Activated CD4-positive, alpha-beta T cell treated with anti-CD3 and anti-CD28 coated beads for 36 hours (primary cell): ENCODE data around the gene ADA. TPM values are rescaled to one million over a fixed set of nuclear protein-coding genes. Genes with fewer than 3 reads are reported as not detected.

ENCODE experiments used
- ATAC-seq: fragments of 200-7000 bp; cut with Tn5 transposase; one replicate; pipeline ENCODE4 v1.10.0; 2021; ENCODE audit warnings: mild to moderate bottlenecking, moderate library complexity
- CTCF ChIA-PET: fragments of 350-600 bp; sonication (Branson Sonifier 250); formaldehyde crosslinking; loops from one replicate; lab custom pipeline; 2021; ENCODE audit warnings: antibody characterized with exemption; lab: Charles Lee
- POLR2A ChIA-PET: fragments of 350-600 bp; sonication (Branson Sonifier 250); formaldehyde crosslinking; loops from one replicate; lab custom pipeline; 2021; ENCODE audit warnings: antibody characterized with exemption, inconsistent platforms; lab: Charles Lee
- DNase-seq: peaks from one replicate; pipeline ENCODE4 v3.0.0-alpha.2; 2020
- H3K27ac Mint-ChIP-seq: one replicate; pipeline ENCODE4 v1.8.0; 2021; ENCODE audit warnings: mixed read lengths
- H3K27me3 Mint-ChIP-seq: one replicate; pipeline ENCODE4 v1.8.0; 2021; ENCODE audit warnings: mixed read lengths
- H3K36me3 Mint-ChIP-seq: one replicate; pipeline ENCODE4 v1.8.0; 2021; ENCODE audit warnings: low read depth, mixed read lengths
- H3K4me1 Mint-ChIP-seq: one replicate; pipeline ENCODE4 v1.8.0; 2021; ENCODE audit warnings: mixed read lengths
- H3K4me3 Mint-ChIP-seq: one replicate; pipeline ENCODE4 v1.8.0; 2021; ENCODE audit warnings: mild to moderate bottlenecking, moderate library complexity, mixed read lengths
- H3K9me3 Mint-ChIP-seq: one replicate; pipeline ENCODE4 v1.8.0; 2021; ENCODE audit warnings: low read depth, mixed read lengths
- intact Hi-C, 2 experiments: fragments of 100-400 bp; cut with DNase I in 1 of 2; cut with micrococcal nuclease in 1 of 2; formaldehyde crosslinking; loops; one replicate each; pipeline versions ENCODE4 v1.14.2 to v1.15.1; 2022 to 2024; cut with DNase I, micrococcal nuclease
- total RNA-seq, 2 experiments: library from RNA; stranded (reverse); gene quantifications; one replicate each; pipeline ENCODE4 v1.2.3, GENCODE V29; 2021

ADA gene
- total RNA-seq, 2 experiments from 2014 or later, result 33.8 to 37.8 TPM

- Mint-ChIP-seq H3K4me1 (peaks cover 79% of the 10 kb centered on the region), H3K36me3 (peaks cover 6% of the 10 kb centered on the region), H3K27me3 (no peaks in the 10 kb centered on the region), H3K9me3 (no peaks in the 10 kb centered on the region), H3K4me3 (peak overlapping the region; percentile 44), H3K27ac (peak overlapping the region; percentile 89)
- ChIA-PET POLR2A (interaction anchor here (0.6 kb wide), 1 partner anchor 169 kb away, joined by 4 read pairs; no protein-coding TSS in a partner anchor), CTCF (interaction anchor here (0.6 kb wide), 1 partner anchor 309 kb away, joined by 3 read pairs; no protein-coding TSS in a partner anchor)
- ATAC-seq (peak; percentile 64), DNase-seq (peak; percentile 64)
- intact Hi-C loops, result no loop called here
Observed at GRCh38 chr20:44644667-44645131, 6.8 kb downstream of the ADA start.

- Mint-ChIP-seq H3K36me3 (peaks cover 4% of the 10 kb centered on the region), H3K4me3 (peak overlapping the region; percentile 44), H3K27ac (peak overlapping the region; percentile 89), H3K27me3 (no peaks in the 10 kb centered on the region), H3K4me1 (peaks cover 75% of the 10 kb centered on the region), H3K9me3 (no peaks in the 10 kb centered on the region)
- ATAC-seq (no peak), DNase-seq (no peak)
- ChIA-PET CTCF (interaction anchor here (0.6 kb wide), 1 partner anchor 310 kb away, joined by 3 read pairs; no protein-coding TSS in a partner anchor), POLR2A (no interaction called here)
- intact Hi-C loops, result no loop called here
Observed at GRCh38 chr20:44644230-44644617, 7.3 kb downstream of the ADA start.

- Mint-ChIP-seq H3K36me3 (peaks cover 8% of the 10 kb centered on the region), H3K9me3 (no peaks in the 10 kb centered on the region), H3K4me3 (no peak overlapping the region), H3K27ac (peak overlapping the region; percentile 89), H3K27me3 (no peaks in the 10 kb centered on the region), H3K4me1 (peaks cover 70% of the 10 kb centered on the region)
- intact Hi-C loops, result no loop called here
- POLR2A ChIA-PET, result no interaction called here
- DNase-seq (peak; percentile 56), ATAC-seq (peak; percentile 18)
- CTCF ChIA-PET, result interaction anchor here (0.6 to 1.5 kb wide), 3 partner anchors 10 to 428 kb away, joined by 3 to 7 read pairs (median 3); no protein-coding TSS in a partner anchor
Observed at GRCh38 chr20:44643596-44644229, 7.8 kb downstream of the ADA start.

DNA sequence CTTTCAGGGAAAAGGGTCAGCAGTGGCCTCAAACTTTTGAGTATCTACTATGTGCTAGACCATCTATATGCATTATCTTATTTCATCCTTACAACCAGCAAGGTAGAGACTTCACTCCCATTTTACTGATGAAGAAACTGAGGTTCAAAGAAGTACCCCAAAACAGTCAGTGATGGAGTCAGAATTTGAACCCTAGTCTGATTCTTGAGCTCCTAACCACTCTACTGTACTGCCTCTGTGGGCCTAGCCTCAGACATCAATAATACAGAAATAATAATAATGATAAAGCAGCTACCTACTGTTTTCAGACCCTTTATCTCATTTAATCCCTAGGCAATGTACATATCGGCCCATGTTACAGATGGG, 8.4 kb downstream of the ADA start:
- peaks cover 11% of the 10 kb centered on the region for H3K36me3 Mint-ChIP-seq
- H3K4me3 Mint-ChIP-seq, result no peak overlapping the region
- ATAC-seq (no peak), DNase-seq (no peak)
- H3K9me3 Mint-ChIP-seq, result no peaks in the 10 kb centered on the region
- H3K27ac Mint-ChIP-seq, result no peak overlapping the region
- intact Hi-C loops, result no loop called here
- ChIA-PET POLR2A (no interaction called here), CTCF (interaction anchor here (0.6 to 1.5 kb wide), 7 partner anchors 10 to 427 kb away, joined by 3 to 7 read pairs (median 3); no protein-coding TSS in a partner anchor)
- no peaks in the 10 kb centered on the region for H3K27me3 Mint-ChIP-seq
- peaks cover 65% of the 10 kb centered on the region for H3K4me1 Mint-ChIP-seq

DNA sequence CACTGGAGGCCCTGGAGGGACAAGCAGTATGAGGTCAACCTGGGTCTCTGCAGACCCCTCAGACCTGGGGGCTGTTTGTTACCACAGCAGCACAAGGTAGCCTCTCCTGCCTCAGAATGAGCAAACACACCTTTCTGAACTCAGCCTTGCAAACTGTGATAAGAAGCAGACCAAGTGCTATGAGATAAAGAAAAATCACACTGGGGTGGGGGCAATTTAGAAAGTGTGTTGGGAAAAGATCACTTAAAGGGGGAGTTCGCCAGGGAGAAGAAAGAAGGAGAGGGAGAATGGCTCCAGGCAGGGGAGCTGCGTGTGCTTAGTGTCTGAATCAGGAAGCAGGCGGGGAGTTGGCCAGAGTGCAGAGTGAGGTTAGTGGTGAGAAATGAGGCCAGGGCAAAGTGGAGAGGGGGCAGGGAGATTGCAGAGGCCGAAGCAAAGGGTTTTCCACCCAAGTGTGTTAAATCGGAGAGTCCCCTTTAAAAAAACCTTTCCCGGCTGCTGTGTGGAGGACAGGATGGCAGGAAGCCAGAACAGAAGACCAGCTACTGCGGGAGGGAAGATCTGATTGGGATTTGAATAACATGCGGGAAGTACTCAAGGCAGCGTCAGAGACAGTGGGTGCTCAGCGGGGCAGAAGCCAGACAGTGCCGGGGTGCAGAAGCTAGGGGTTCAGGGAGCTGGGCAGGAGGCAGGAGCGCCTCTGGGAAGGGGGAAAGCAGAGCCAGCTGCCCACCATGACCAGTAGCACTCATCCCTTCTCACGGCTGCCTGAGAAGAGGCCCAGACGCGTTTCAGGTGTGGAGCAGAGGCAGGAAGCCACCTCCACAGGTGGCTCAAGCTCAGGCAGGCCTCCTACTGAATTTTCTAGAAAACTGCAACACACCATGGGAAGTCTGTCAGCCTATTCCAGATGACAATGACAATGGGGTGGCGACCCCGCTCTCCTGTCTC, 9.0 kb downstream of the ADA start:
- Mint-ChIP-seq H3K27ac (peak overlapping the region; percentile 81), H3K36me3 (peaks cover 11% of the 10 kb centered on the region), H3K4me1 (peaks cover 59% of the 10 kb centered on the region), H3K27me3 (no peaks in the 10 kb centered on the region), H3K4me3 (peak overlapping the region; percentile 37), H3K9me3 (no peaks in the 10 kb centered on the region)
- POLR2A ChIA-PET, result interaction anchor here (0.6 kb wide), 1 partner anchor 12 kb away, joined by 3 read pairs; no protein-coding TSS in a partner anchor
- intact Hi-C loops, result no loop called here
- DNase-seq, result peak; percentile 37
- ATAC-seq, result no peak
- CTCF ChIA-PET, result interaction anchor here (0.7 to 1.5 kb wide), 8 partner anchors 15 to 950 kb away, joined by 3 to 7 read pairs (median 3); no protein-coding TSS in a partner anchor

GRCh38 chr20:44641325-44641724, 10.2 kb downstream of the ADA start:
- Mint-ChIP-seq H3K27ac (peak overlapping the region; percentile 61), H3K27me3 (no peaks in the 10 kb centered on the region), H3K4me3 (no peak overlapping the region), H3K36me3 (peaks cover 16% of the 10 kb centered on the region), H3K4me1 (peaks cover 47% of the 10 kb centered on the region), H3K9me3 (no peaks in the 10 kb centered on the region)
- intact Hi-C loops, result no loop called here
- CTCF ChIA-PET, result interaction anchor here (0.7 to 1.2 kb wide), 2 partner anchors 17 to 949 kb away, joined by 3 read pairs; no protein-coding TSS in a partner anchor
- DNase-seq (no peak), ATAC-seq (no peak)
- POLR2A ChIA-PET, result no interaction called here

DNA sequence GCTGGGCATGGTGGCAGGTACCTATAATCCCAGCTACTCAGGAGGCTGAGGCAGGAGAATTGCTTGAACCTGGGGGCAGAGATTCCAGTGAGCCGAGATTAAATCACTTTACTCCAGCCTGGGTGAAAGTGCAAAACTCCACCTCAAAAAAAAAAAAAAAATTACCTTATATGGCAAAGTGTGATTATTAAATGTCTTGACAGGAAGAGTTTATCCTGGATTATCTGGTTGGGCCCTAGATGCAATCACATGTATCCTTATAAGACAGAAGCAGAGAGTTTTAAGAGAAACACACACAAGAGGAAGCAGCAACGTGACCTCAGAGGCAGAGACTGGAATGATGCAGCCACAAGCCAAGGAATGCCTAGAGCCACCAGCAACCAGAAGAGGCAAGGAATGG, 11.0 kb downstream of the ADA start:
- intact Hi-C loops, result no loop called here
- DNase-seq (no peak), ATAC-seq (no peak)
- H3K27me3 Mint-ChIP-seq, result no peaks in the 10 kb centered on the region
- ChIA-PET CTCF (interaction anchor here (0.7 kb wide), 1 partner anchor 39 kb away, joined by 3 read pairs; no protein-coding TSS in a partner anchor), POLR2A (no interaction called here)
- no peak overlapping the region for H3K27ac Mint-ChIP-seq
- H3K4me3 Mint-ChIP-seq, result no peak overlapping the region
- H3K4me1 Mint-ChIP-seq, result peaks cover 39% of the 10 kb centered on the region
- peaks cover 19% of the 10 kb centered on the region for H3K36me3 Mint-ChIP-seq
- H3K9me3 Mint-ChIP-seq, result no peaks in the 10 kb centered on the region

DNA sequence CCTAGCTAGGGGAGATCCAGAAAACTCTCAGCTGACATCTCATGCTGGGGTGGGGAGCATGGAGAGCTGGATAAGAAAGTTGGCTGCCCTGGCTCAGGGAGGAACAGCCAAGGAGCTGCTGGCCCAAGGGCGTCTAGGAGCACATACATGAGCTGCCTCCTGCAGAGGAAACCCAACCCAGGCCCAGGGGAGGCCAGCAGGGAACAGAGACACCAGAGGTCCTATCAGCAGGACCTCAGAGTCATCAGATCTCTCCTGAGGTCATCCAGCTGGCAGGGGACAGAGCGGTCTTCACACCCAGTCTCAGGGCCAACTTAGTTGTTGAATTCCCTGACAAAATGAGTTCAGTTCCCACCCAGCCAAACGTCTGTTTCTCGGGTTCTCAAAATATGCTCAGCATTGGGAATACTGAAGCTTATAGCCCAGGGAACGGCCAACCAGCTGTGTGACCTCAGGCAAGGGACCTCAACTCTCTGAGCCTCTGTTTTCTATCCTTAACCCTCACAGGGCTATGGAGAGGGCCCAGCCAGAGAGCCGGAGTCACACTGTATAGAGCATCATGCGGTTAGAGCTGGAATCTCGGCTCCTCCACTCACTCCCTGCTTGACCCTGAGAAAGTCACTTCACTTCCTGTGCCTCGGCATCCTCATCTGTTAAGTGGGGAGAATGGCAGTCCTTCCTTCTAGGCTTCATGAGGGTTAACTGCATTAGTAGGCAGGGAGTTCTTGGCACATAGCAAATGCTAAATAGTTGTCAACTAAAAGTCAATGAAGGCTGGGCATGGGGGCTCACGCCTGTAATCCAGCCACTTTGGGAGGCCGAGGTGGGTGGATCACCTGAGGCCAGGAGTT, 13.8 kb downstream of the ADA start:
- Mint-ChIP-seq H3K27ac (no peak overlapping the region), H3K4me3 (no peak overlapping the region), H3K27me3 (no peaks in the 10 kb centered on the region), H3K9me3 (no peaks in the 10 kb centered on the region), H3K36me3 (peaks cover 19% of the 10 kb centered on the region), H3K4me1 (peaks cover 15% of the 10 kb centered on the region)
- intact Hi-C loops, result no loop called here
- ChIA-PET POLR2A (no interaction called here), CTCF (interaction anchor here (0.6 to 2.2 kb wide), 4 partner anchors 12 to 448 kb away, joined by 3 to 11 read pairs (median 4); no protein-coding TSS in a partner anchor)
- ATAC-seq (no peak), DNase-seq (no peak)

DNA sequence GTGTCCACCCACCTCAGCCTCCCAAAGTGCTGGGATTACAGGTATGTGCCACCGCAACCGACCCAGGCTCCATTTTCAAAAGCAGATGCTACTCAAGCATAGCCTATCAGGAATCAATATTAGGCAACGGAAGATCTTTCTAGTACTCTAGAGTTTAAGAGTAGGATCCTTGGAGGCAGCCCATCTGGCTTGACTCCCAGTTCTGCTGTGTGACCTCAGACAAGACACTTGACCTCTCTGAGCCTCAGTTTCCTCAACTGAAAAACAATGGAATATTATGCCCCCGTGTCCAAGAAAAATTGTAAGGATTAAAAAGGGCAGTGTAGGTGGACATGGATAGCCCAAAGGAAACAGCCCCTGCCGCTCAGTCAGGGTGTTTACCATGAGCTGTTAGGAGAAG, 14.5 kb downstream of the ADA start:
- H3K27me3 Mint-ChIP-seq, result no peaks in the 10 kb centered on the region
- H3K36me3 Mint-ChIP-seq, result peaks cover 19% of the 10 kb centered on the region
- DNase-seq (no peak), ATAC-seq (no peak)
- H3K4me1 Mint-ChIP-seq, result peaks cover 8% of the 10 kb centered on the region
- intact Hi-C loops, result no loop called here
- no peak overlapping the region for H3K27ac Mint-ChIP-seq
- ChIA-PET CTCF (interaction anchor here (1.1 to 2.2 kb wide), 2 partner anchors 12 to 46 kb away, joined by 3 to 11 read pairs; no protein-coding TSS in a partner anchor), POLR2A (no interaction called here)
- H3K4me3 Mint-ChIP-seq, result no peak overlapping the region
- H3K9me3 Mint-ChIP-seq, result no peaks in the 10 kb centered on the region

GRCh38 chr20:44635877-44636276, 15.6 kb downstream of the ADA start:
- no peak for DNase-seq
- POLR2A ChIA-PET, result no interaction called here
- intact Hi-C loops, result no loop called here
- H3K27ac Mint-ChIP-seq, result no peak overlapping the region
- ATAC-seq, result no peak
- CTCF ChIA-PET, result interaction anchor here (1.0 to 2.2 kb wide), 4 partner anchors 13 to 251 kb away, joined by 3 to 11 read pairs (median 4); no protein-coding TSS in a partner anchor
- peaks cover 2% of the 10 kb centered on the region for H3K4me1 Mint-ChIP-seq
- H3K36me3 Mint-ChIP-seq, result peaks cover 14% of the 10 kb centered on the region
- H3K4me3 Mint-ChIP-seq, result no peak overlapping the region
- no peaks in the 10 kb centered on the region for H3K27me3 Mint-ChIP-seq
- no peaks in the 10 kb centered on the region for H3K9me3 Mint-ChIP-seq
